ENCODE results near the gene PRM2.
"Not testable (repeated sequence)": the region's sequence is repeated elsewhere in the genome, so short reads cannot be mapped to it uniquely, and the experiment has no call there.

The PRM2 gene

GRCh38 chr16:11289696-11290095, 13.4 kb upstream of the PRM2 start:
- DNase-seq (ENCODE audit: low spot score), result not testable (repeated sequence)

DNA sequence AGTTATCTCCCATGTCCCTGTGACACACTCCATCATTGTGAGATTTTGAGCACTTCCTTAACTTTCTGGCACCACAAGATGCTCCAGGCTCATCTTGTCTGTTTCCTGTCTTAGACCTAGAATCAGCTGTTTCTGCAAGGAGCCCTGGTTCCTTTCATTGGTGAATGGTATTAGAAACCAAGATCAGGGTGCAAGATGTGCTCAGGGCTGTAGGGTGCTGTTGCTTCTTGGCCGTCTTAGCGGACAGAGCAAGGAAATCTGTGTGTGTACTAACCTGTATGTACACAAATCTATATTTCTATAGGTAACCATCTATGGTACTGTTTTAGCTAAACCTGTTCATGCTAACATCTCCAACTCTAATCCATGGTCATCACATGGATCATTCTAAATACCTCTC, 12.9 kb upstream of the PRM2 start:
- DNase-seq (ENCODE audit: low spot score), result no peak

DNA sequence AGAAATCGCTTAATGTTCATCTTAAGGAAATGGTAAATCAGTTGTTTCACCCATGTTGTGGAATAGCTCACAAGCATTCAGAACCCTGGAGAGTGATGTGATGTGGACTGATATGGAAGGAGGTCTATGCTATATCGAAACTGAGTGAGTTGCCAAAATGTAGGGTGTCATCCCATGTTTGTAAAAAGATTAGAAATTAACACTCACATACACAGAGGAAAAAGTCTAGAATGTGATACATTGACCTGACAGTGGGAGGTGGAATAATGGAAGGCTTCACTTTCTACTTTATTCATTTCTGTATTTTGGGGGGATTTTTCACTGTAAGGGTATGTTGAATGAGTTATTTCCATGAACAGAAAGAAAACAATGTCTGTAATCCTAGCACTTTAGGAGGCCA, 9.6 kb upstream of the PRM2 start:
- DNase-seq (ENCODE audit: low spot score), result no peak

GRCh38 chr16:11283820-11284248, 7.6 kb upstream of the PRM2 start:
- DNase-seq (ENCODE audit: low spot score), result no peak

DNA sequence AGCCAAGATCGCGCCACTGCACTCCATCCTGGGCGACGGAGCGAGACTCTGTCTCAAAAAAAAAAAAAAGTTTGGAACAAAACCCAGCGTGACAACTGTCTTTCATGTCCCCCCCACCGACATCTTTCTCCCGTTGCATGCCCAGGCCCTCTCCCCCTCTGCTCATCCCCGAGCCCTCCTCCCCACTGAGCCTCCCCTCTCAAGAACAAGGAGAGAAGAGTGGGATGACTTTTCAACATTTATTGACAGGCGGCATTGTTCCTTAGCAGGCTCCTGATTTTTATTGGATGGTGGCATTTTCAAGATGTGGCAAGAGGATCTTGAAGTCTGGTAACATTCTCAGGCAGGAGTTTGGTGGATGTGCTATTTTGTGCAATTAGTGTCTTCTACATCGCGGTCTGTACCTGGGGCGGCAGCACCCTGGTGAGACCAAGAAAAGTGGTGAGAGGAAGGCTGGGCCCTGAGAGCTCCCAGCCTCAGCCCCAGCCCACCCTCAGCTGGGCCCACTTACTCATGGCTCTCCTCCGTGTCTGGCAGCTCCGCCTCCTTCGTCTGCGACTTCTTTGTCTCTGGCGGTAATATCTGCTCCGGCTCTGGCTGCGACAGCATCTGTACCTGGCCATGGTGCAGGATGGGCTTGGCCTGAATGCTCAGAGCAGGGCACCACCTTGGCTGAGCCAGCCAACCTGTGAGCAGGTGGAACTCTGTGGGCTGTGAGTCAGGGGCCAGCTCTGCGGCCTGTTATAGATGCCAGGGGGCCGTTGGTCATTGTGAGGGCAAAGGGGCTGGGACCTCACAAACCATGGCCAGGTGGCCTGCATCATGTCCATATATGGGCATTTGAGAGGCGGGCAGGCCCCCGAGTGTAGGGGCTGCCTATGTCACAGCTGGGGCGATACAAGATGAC, 4.6 kb upstream of the PRM2 start, which contains the start of gene PRM1:
TSS of gene PRM1 (minus strand) at position 715 of the 907 bp plus-strand sequence. CDS start at position 623, 92 bp downstream.
- DNase-seq (ENCODE audit: low spot score), result no peak

GRCh38 chr16:11278681-11279628, 2.7 kb upstream of the PRM2 start:
- no peak for DNase-seq (ENCODE audit: low spot score)

- DNase-seq (ENCODE audit: low spot score), result no peak
These were observed 1.5 kb upstream of the PRM2 start for GRCh38 chr16:11277607-11278337.

DNA sequence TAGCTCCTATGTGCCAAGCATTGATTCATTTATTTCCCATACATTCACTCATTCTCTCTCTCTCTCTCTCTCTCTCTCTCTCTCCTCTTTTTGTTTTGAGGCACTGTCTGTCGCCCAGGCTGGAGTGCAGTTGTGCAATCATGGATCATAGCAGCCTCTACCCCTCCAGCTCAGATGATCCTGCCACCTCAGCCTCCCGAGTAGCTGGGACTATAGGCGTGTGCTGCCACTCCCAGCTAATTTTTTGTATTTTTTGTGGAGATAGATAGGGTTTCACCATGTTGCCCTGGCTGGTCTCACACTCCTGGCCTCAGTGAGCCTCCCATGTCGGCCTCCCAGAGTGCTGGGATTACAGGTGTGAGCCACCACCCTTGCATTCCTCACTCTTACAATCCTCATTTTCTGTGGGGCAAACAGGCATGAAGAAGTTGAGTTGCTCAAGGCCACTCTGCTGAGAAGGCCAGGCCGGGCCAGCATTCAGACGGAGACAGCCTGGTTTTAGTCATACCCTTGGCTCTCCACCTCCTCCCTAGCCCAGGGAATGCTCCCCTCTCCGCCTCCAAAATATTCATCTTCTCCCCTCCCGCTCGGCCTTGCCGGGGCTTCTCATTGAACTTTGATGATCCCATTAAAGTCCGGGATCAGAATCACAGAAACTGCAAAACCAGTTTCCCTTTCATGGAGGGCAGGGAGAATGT, 765 bp upstream of the PRM2 start:
- no peak for DNase-seq (ENCODE audit: low spot score)

- no peak for DNase-seq (ENCODE audit: low spot score)
These were observed 1.3 kb downstream of the PRM2 start for GRCh38 chr16:11274964-11275363.

- no peak for DNase-seq (ENCODE audit: low spot score)
These were observed 2.5 kb downstream of the PRM2 start for GRCh38 chr16:11273721-11274324.

DNA sequence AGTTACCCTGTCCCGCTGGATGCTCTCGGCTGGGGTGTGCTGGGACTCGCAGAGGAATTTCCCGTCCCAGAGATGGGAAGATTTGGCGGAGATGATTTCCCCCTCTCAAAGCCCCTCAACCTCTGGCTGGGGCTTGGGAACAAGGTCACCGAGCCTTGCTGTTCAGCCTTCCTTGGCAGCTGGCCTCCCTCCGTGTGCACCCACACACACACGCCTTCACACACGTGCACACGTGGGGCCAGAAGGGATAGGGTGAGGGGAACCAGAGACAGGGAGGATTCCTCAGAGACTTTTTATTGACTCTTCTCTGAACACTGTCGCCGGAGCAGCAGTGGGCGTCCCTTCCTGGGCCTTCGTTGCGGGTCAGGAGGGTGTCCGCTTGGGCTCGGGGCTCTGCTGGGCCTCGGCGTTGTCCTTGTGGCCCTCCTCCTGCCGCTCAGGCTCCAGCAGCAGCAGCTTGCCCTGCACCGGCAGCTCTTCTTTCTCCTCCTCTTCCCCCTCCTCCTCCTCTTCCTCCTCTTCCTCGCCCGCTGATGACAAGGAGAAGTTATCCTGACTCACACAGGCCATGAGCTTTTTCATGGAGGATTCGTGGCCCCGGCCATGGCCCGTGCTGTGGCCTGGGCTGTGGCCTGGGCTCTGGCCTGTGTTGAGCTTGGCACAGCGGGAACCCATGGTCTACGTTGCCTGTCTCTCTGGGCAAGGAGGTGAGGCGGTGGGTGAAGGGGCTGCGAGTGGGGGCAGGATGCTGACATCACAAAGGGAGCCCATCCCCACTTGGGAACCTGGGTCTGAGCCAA, 3.2 kb downstream of the PRM2 start, which contains the start of gene PRM3:
TSS of gene PRM3 (minus strand) at position 709 of the 800 bp plus-strand sequence. CDS start at position 675, 34 bp downstream.
- DNase-seq (ENCODE audit: low spot score), result no peak

GRCh38 chr16:11272484-11272883, 3.8 kb downstream of the PRM2 start:
- DNase-seq (ENCODE audit: low spot score), result no peak

GRCh38 chr16:11271610-11272009, 4.7 kb downstream of the PRM2 start:
- no peak for DNase-seq (ENCODE audit: low spot score)

DNA sequence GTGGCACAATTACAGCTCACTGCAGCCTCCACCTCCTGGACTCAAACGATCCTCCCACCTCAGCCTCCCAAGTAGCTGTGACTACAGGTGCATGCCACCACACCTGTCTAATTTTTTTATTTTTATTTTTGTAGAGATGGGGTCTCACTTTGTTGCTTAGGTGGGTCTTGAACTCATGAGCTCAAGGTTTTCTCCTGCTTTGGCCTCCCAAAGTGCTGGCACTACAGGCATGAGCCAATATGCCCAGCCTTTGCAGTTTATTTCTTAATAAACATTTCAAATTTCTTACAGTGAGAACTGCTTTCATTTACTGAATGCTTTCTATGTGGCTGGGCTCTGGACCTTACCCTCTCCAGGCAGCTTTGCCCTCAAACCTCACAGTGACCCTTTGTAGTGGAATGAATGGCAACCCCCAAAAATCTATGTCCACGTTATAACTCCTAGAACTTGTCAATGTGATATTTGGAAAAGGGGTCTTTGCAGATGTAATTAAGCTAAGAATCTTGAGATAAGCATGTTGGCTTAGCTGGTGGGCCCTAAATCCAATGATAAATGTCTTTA, 5.6 kb downstream of the PRM2 start:
- no peak for DNase-seq (ENCODE audit: low spot score)

- no peak for DNase-seq (ENCODE audit: low spot score)
These were observed 7.3 kb downstream of the PRM2 start, which contains the start of gene TNP2 for GRCh38 chr16:11268921-11269375. Gene TNP2, minus strand, starts transcription at chr16:11269325. Its CDS starts 63 bp downstream, at chr16:11269262.

DNA sequence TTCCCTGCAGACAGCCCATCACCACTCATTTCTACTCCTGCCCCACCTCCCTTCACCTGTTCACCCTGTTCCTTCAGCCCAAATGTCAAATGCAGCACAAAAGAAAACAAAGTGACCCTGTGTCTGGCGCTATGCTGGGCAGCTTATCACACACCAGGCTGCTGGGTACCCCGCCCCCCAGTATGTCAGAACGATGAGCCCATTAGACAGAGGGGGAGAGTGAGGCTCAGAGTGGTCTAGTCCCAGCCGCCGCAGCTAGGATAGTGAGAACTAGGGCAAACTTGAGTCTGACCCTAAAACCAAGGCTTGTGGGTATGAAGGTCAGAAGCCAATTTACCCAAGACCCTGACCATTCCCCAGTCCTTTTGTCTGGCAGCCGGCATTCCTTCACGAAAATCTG, 11.2 kb downstream of the PRM2 start:
- DNase-seq (ENCODE audit: low spot score), result no peak

DNA sequence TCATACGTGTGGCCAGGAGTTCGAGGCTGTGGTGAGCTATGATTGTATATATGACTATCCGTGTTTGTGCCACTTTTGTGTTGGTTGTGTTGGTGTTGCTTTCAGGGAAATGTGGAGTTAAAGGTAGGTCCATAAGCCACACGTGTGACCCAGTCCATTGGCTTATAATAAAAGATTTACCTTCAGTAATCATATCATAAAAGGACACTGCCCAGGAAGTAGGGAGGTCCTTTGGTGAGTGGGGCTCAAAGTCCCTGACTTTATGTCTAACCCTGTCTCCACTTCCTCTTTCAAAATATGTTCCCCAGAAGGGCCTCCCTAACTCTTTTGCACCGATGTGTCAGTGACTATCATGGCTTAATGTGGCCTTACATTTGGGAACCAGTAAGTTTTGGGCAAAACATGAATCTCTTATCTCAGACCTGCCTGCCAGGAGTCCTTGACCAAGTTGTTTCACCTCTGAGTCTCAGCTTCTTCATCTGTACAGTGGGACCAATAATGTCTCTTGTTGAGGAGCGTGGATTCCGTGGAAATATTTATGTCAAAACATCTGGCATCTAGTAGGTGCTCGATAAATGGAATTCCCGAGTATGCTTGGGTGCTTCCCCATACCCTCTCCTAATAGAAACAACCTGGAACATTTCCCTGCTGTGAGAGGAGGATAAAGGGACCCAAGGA, 12.0 kb downstream of the PRM2 start:
- no peak for DNase-seq (ENCODE audit: low spot score)

DNA sequence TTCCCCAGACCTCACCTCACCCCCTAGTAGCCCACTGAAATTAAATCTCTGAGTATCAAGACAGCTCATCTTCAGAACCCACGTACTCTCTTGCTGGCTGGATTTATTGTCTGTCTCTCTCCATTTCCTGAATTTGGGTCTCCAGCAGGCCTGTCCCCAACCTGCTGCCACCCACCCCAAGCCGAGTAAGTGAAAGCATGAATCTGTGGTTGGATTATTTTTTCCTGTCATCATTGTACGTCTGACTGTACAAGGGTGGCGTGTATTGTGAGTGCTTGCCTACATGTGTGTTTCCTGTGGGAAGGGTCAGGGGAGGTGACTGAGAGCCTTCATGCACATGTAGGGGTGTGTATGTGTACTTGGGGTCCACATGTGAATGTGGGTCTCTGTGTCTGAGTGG, 12.5 kb downstream of the PRM2 start:
- no peak for DNase-seq (ENCODE audit: low spot score)

- DNase-seq (ENCODE audit: low spot score), result no peak
These were observed 13.4 kb downstream of the PRM2 start for GRCh38 chr16:11262915-11263314.

Data from hematopoietic multipotent progenitor cell treated with erythropoietin and hydrocortisone succinate and interleukin-3 and kit ligand, for 15 days (in vitro differentiated cells).